HEK293 (cell line): ENCODE data around the gene RIMKLB.

Source experiments
- CTCF ChIA-PET: fragments of 350-600 bp; formaldehyde crosslinking; extraction: SDS; loops from one replicate; lab custom pipeline; 2021; ENCODE audit warnings: antibody characterized with exemption; lab: Yijun Ruan, JAX
- POLR2A ChIA-PET: fragments of 300-600 bp; formaldehyde crosslinking; extraction: SDS; loops from one replicate; lab custom pipeline; 2020; ENCODE audit warnings: antibody characterized with exemption, inconsistent platforms; lab: Yijun Ruan, JAX
- H3K27ac ChIP-seq: fragments of 200-500 bp; sonication (Bioruptor generic); 2 replicates; pipeline ENCODE4 v1.5.1; 2014; ENCODE audit warnings: low read depth, low read length, control low read depth, inconsistent platforms; ENCODE audit errors: extremely low read depth
- H3K36me3 ChIP-seq, 2 experiments: fragments of 200-500 bp in 1 of 2; sonication (Bioruptor generic) in 1 of 2; 1 replicate in 1 of 2; 2 replicates in 1 of 2; pipeline ENCODE4 v1.5.1; 2014 to 2017; ENCODE audit warnings: inconsistent platforms in 2 of 2, low read length in 2 of 2; ENCODE audit not compliant: control insufficient read depth in 2 of 2, insufficient read depth in 1 of 2
- H3K4me1 ChIP-seq: fragments of 200-500 bp; sonication (Bioruptor generic); 2 replicates; pipeline ENCODE4 v1.5.1; 2014; ENCODE audit warnings: mild to moderate bottlenecking, low read length, inconsistent platforms; ENCODE audit not compliant: control insufficient read depth, insufficient read depth
- H3K4me3 ChIP-seq: 2 replicates; pipeline ENCODE4 v1.5.1; 2011; ENCODE audit warnings: low read depth, mild to moderate bottlenecking, control low read depth, low read length, moderate library complexity
- H3K9me3 ChIP-seq: fragments of 200-500 bp; sonication (Bioruptor generic); 2 replicates; pipeline ENCODE4 v1.5.1; 2014; ENCODE audit warnings: low read depth, low read length, inconsistent platforms; ENCODE audit not compliant: control insufficient read depth, insufficient read depth
- ATF2 ChIP-seq: fragments of 450-650 bp; formaldehyde crosslinking; IDR thresholded peaks from 2 replicates; pipeline ENCODE4 v1.5.1; 2016; ENCODE audit warnings: missing biosample characterization, missing genetic modification characterization, low read depth
- HOXA7 ChIP-seq: sonication (generic); formaldehyde crosslinking; IDR thresholded peaks from 2 replicates; pipeline ENCODE4 v1.8.1; 2022; ENCODE audit warnings: missing genetic modification reagents, borderline replicate concordance
- KLF16 ChIP-seq: fragments of 450-650 bp; formaldehyde crosslinking; IDR thresholded peaks from 2 replicates; pipeline ENCODE4 v1.5.1; 2017; ENCODE audit warnings: missing biosample characterization, missing genetic modification characterization
- KLF7 ChIP-seq: fragments of 450-650 bp; formaldehyde crosslinking; IDR thresholded peaks from 2 replicates; pipeline ENCODE4 v1.5.1; 2016; ENCODE audit warnings: missing biosample characterization, missing genetic modification characterization, borderline replicate concordance
- OVOL3 ChIP-seq: fragments of 450-650 bp; formaldehyde crosslinking; IDR thresholded peaks from 2 replicates; pipeline ENCODE4 v1.5.1; 2016; ENCODE audit warnings: missing biosample characterization, missing genetic modification characterization
- PRDM2 ChIP-seq: fragments of 450-650 bp; formaldehyde crosslinking; IDR thresholded peaks from 2 replicates; pipeline ENCODE4 v1.5.1; 2016; ENCODE audit warnings: missing biosample characterization, missing genetic modification characterization, borderline replicate concordance
- ZBTB11 ChIP-seq: fragments of 450-650 bp; formaldehyde crosslinking; conservative IDR thresholded peaks from 2 replicates; pipeline ENCODE4 v1.5.1; 2016; ENCODE audit warnings: low read depth, missing biosample characterization, missing genetic modification characterization
- ZBTB17 ChIP-seq: fragments of 450-650 bp; formaldehyde crosslinking; IDR thresholded peaks from 2 replicates; pipeline ENCODE4 v1.5.1; 2016; ENCODE audit warnings: missing biosample characterization, missing genetic modification characterization
- ZBTB48 ChIP-seq: fragments of 450-650 bp; formaldehyde crosslinking; IDR thresholded peaks from 2 replicates; pipeline ENCODE4 v1.5.1; 2016; ENCODE audit warnings: missing biosample characterization, missing genetic modification characterization
- ZIC2 ChIP-seq: fragments of 450-650 bp; formaldehyde crosslinking; IDR thresholded peaks from 2 replicates; pipeline ENCODE4 v1.5.1; 2016; ENCODE audit warnings: missing biosample characterization, missing genetic modification characterization
- ZNF2 ChIP-seq: fragments of 450-650 bp; formaldehyde crosslinking; IDR thresholded peaks from 2 replicates; pipeline ENCODE4 v1.5.1; 2016; ENCODE audit warnings: missing biosample characterization, missing genetic modification characterization
- ZNF394 ChIP-seq: fragments of 450-650 bp; formaldehyde crosslinking; IDR thresholded peaks from 2 replicates; pipeline ENCODE4 v1.5.1; 2016; ENCODE audit warnings: missing biosample characterization, missing genetic modification characterization, mild to moderate bottlenecking, moderate library complexity, borderline replicate concordance
- ZNF626 ChIP-seq: fragments of 450-650 bp; sonication (Bioruptor Pico); formaldehyde crosslinking; IDR thresholded peaks from 2 replicates; pipeline ENCODE4 v1.5.1; 2018; ENCODE audit warnings: missing biosample characterization, missing genetic modification characterization, inconsistent platforms
- ZNF645 ChIP-seq: fragments of 450-650 bp; formaldehyde crosslinking; IDR thresholded peaks from 2 replicates; pipeline ENCODE4; 2016; ENCODE audit warnings: missing biosample characterization, missing genetic modification characterization
- ZNF701 ChIP-seq: fragments of 450-650 bp; formaldehyde crosslinking; IDR thresholded peaks from 2 replicates; pipeline ENCODE4 v1.5.1; 2016; ENCODE audit warnings: missing biosample characterization, missing genetic modification characterization
- ZNF704 ChIP-seq: fragments of 450-650 bp; formaldehyde crosslinking; IDR thresholded peaks from 2 replicates; pipeline ENCODE4 v1.5.1; 2016; ENCODE audit warnings: missing biosample characterization, missing genetic modification characterization
- ZNF837 ChIP-seq: fragments of 450-650 bp; formaldehyde crosslinking; IDR thresholded peaks from 2 replicates; pipeline ENCODE4 v1.5.1; 2016; ENCODE audit warnings: missing biosample characterization, missing genetic modification characterization
- ZNF843 ChIP-seq: fragments of 450-650 bp; formaldehyde crosslinking; IDR thresholded peaks from 2 replicates; pipeline ENCODE4 v1.5.1; 2016; ENCODE audit warnings: missing biosample characterization, missing genetic modification characterization
- ZSCAN23 ChIP-seq: fragments of 450-650 bp; formaldehyde crosslinking; IDR thresholded peaks from 2 replicates; pipeline ENCODE4 v1.5.1; 2016; ENCODE audit warnings: missing biosample characterization, missing genetic modification characterization

The RIMKLB gene

GRCh38 chr12:8827551-8828256, 129.9 kb downstream of the RIMKLB start (continued):
- TF ChIP-seq ZBTB11 (tag by site-specific recombination) (no peak), ZNF2 (tag by site-specific recombination) (no peak), ZNF701 (tag by site-specific recombination) (no peak), ZIC2 (tag by site-specific recombination) (no peak)

GRCh38 chr12:8828257-8829124, 130.7 kb downstream of the RIMKLB start:
- no peak for TF ChIP-seq PRDM2 (tag by site-specific recombination)
- no peak for TF ChIP-seq ZNF394 (tag by site-specific recombination)
- no peak for TF ChIP-seq KLF7 (tag by site-specific recombination)
- TF ChIP-seq ZNF843, result no peak
- no peak for TF ChIP-seq KLF16 (tag by site-specific recombination)
- no peak for TF ChIP-seq ZNF645 (tag by site-specific recombination)
- TF ChIP-seq ZNF704 (tag by site-specific recombination), result no peak
- no peak for TF ChIP-seq ZNF626 (tag by site-specific recombination)
- TF ChIP-seq ATF2 (tag by site-specific recombination), result no peak
- no peak for TF ChIP-seq ZSCAN23
- TF ChIP-seq ZBTB48 (tag by site-specific recombination), result no peak
- TF ChIP-seq HOXA7, result no peak
- TF ChIP-seq ZBTB17 (tag by site-specific recombination), result no peak
- TF ChIP-seq OVOL3 (tag by site-specific recombination), result no peak
- TF ChIP-seq ZNF837 (tag by site-specific recombination), result no peak
- Histone ChIP-seq H3K4me3 (no peak overlapping the region), H3K9me3 (no peaks in the 10 kb centered on the region), H3K36me3 (no peaks in the 10 kb centered on the region), H3K4me1 (no peaks in the 10 kb centered on the region), H3K27ac (no peak overlapping the region)
- ChIA-PET CTCF (interaction anchor here (1.2 kb wide), 1 partner anchor 147 kb away, joined by 3 read pairs; no protein-coding TSS in a partner anchor), POLR2A (interaction anchor here (0.7 kb wide), 1 partner anchor 13 kb away, joined by 6 read pairs; no protein-coding TSS in a partner anchor)
